ENCODE results near the gene PPARA.
"Not testable (repeated sequence)": the region's sequence is repeated elsewhere in the genome, so short reads cannot be mapped to it uniquely, and the experiment has no call there.

GRCh38 chr22:46132193-46132829 lies 18.0 kb upstream of the PPARA start:
- TF ChIP-seq TAF1 (IDR thresholded peaks at IDR 0.05; ENCODE audit: borderline replicate concordance, low read depth, low read length); CTCF (IDR thresholded peaks at IDR 0.05); GABPA (IDR thresholded peaks at IDR 0.05; ENCODE audit: low read depth); PBX3 (IDR thresholded peaks at IDR 0.05); GATA2 (CRISPR knock-in tag; IDR thresholded peaks at IDR 0.05); RCOR1 (IDR thresholded peaks at IDR 0.05; ENCODE audit: low read length); EP300 (IDR thresholded peaks at IDR 0.05; ENCODE audit: borderline replicate concordance in 1 of 2, low read depth in 1 of 2, low read length in 1 of 2); FOXJ3 (CRISPR knock-in tag; IDR thresholded peaks at IDR 0.05); RFX5 (IDR thresholded peaks at IDR 0.05; ENCODE audit: low read length); POLR2AphosphoS5 (IDR thresholded peaks at IDR 0.05; ENCODE audit: low read depth, low read length); SIN3A (IDR thresholded peaks at IDR 0.05; ENCODE audit: borderline replicate concordance, low read depth, low read length); MAX (IDR thresholded peaks at IDR 0.05; ENCODE audit: low read depth): not testable (repeated sequence)
